ENCODE data around the gene ZCCHC18. TPM values are rescaled to one million over a fixed set of nuclear protein-coding genes. Genes with fewer than 3 reads are reported as not detected.
A peak's percentile ranks its signal among the peaks of the same experiment; 100 is the strongest.
"Not testable (repeated sequence)": the region's sequence is repeated elsewhere in the genome, so short reads cannot be mapped to it uniquely, and the experiment has no call there.

ZCCHC18 gene
- total and polyA plus RNA-seq, 9 donors, result 2.1 to 3.5 (median 2.4) TPM

DNA sequence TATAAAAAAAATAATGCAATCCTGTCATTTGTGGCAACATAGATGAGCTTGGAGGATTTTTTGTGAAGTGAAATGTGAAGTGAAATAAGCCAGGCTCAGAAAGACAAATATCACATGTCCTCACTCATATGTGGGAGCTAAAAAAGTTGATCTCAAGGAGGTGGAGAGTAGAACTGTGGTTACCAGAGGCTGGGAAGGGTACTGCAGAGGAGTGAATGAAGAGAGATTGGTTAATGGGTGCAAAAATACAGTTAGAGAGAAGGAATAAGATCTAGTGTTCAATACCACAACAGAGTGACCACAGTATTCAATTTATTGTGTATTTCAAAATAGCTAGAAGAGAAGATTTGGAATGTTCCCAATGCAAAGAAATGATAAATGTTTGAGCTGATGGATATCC lies 13.4 kb upstream of the ZCCHC18 start:
- Histone ChIP-seq H3K4me3 (ENCODE audit: low read length) (no peak overlapping the region), H3K36me3 (ENCODE audit: control insufficient read depth, insufficient read depth, low read length) (no peaks in the 10 kb centered on the region), H3K4me1 (ENCODE audit: control insufficient read depth, insufficient read depth, low read length) (no peaks in the 10 kb centered on the region), H3K9me3 (replicated peaks; ENCODE audit: control insufficient read depth, low read depth, low read length) (no peaks in the 10 kb centered on the region), H3K27ac (ENCODE audit: low read length) (no peak overlapping the region), H3K27me3 (ENCODE audit: control insufficient read depth, insufficient read depth, low read length) (peaks cover 10% of the 10 kb centered on the region)
- DNase-seq, result no peak

DNA sequence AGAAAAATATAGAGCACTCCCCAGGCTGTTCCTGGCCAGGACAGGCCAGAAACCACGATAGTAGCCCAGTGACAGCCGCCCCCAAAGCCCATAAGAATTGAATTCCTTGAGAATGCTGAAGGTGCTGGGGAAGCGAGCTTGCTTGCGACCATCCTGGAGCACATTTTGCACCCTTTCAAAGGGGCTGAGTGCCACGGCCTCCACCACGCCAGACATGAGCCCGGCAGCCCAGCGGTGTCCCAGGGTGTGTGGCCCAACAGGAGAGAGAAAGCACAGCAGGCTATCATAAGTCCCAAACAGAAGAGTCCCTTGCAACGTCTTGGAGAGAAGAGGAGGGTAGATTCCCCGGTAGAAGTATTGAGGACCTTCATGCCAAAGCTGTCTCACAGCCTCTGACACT lies 7.6 kb upstream of the ZCCHC18 start:
- WGBS (ENCODE audit: insufficient coverage), result 74% methylated on average over 10 of the region's 10 CpGs
- no peak for DNase-seq
- Histone ChIP-seq H3K27me3 (ENCODE audit: control insufficient read depth, insufficient read depth, low read length) (peaks cover 27% of the 10 kb centered on the region), H3K27ac (ENCODE audit: low read length) (no peak overlapping the region), H3K4me3 (ENCODE audit: low read length) (no peak overlapping the region), H3K4me1 (ENCODE audit: control insufficient read depth, insufficient read depth, low read length) (no peaks in the 10 kb centered on the region), H3K36me3 (ENCODE audit: control insufficient read depth, insufficient read depth, low read length) (no peaks in the 10 kb centered on the region), H3K9me3 (replicated peaks; ENCODE audit: control insufficient read depth, low read depth, low read length) (no peaks in the 10 kb centered on the region)

DNA sequence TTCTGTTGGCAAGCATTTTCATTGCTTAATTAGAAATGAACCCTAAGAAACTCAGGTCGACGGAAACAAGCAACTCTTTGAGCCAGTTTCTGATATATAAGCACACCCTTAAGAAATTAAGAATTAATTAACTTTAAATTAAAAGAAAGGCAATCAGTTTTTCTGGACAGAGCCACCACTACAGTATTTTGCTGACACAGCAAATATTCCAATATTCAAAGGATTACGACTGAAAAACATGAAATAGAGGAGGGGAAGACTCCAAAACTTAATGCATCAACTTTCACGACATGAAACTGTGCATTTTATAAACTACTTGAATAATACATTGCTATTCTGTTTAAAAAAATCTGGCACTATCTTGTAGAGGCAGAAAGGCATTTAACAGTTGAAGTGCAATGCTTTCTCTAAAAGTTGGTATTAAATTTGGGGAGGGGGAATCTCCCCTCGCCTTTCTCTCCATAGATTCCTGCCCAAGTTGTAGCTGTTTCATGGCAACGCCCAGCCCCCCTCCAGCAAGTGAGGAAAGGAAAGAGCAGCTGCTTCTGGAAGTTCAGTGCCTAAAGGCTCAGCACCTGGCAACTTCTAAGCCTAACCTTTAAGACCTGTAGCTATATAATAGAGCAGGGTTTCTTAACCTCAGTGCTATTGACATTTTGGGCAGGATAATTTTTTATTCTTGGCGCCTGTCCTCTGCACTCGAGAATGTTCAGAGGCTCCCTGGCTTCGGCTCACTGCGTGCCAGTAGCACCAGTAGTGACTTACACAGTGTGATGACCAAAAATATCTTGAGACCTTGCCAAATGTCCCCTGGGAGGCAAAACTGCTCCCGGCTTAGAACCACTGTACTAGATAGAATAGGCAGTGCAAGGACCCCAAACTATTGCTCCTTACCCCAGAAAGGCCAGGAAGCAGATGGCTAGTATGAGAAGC lies 6.7 kb upstream of the ZCCHC18 start:
- 52% methylated on average over 4 of the region's 11 CpGs for WGBS (ENCODE audit: insufficient coverage)
- no peak for DNase-seq

DNA sequence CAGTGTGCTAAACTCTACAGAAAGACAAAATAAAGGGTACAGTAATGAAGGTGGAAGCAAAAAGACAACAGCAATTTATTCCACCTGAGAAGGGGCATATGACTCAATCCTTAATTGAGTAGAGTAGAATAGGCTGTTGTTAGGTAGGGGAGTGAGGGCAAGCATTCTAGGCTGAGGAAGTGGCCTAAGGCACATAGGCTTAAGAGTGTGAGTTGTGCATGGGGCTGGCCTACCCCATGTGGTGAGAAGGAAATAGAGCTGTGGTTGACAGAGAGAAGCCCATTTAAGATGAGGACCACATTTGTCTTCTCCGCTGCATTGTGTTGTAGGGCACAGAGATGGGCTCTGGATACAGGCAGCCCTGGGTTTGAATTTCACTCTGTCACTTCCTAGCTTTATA lies 3.4 kb upstream of the ZCCHC18 start:
- no peak overlapping the region for H3K27ac ChIP-seq (ENCODE audit: low read length)
- H3K4me3 ChIP-seq (ENCODE audit: low read length), result no peak overlapping the region
- DNase-seq, result no peak
- no peaks in the 10 kb centered on the region for H3K36me3 ChIP-seq (ENCODE audit: control insufficient read depth, insufficient read depth, low read length)
- H3K9me3 ChIP-seq (replicated peaks; ENCODE audit: control insufficient read depth, low read depth, low read length), result no peaks in the 10 kb centered on the region
- peaks cover 51% of the 10 kb centered on the region for H3K27me3 ChIP-seq (ENCODE audit: control insufficient read depth, insufficient read depth, low read length)
- no CpG with 5 or more reads among the region's 1 CpG for WGBS (ENCODE audit: insufficient coverage)
- peaks cover 8% of the 10 kb centered on the region for H3K4me1 ChIP-seq (ENCODE audit: control insufficient read depth, insufficient read depth, low read length)

More for the DNA sequence above, 6.7 kb upstream of the ZCCHC18 start:
- Histone ChIP-seq H3K4me3 (ENCODE audit: low read length) (no peak overlapping the region), H3K36me3 (ENCODE audit: control insufficient read depth, insufficient read depth, low read length) (no peaks in the 10 kb centered on the region), H3K27ac (ENCODE audit: low read length) (no peak overlapping the region), H3K9me3 (replicated peaks; ENCODE audit: control insufficient read depth, low read depth, low read length) (no peaks in the 10 kb centered on the region), H3K27me3 (ENCODE audit: control insufficient read depth, insufficient read depth, low read length) (peaks cover 34% of the 10 kb centered on the region), H3K4me1 (ENCODE audit: control insufficient read depth, insufficient read depth, low read length) (no peaks in the 10 kb centered on the region)

DNA sequence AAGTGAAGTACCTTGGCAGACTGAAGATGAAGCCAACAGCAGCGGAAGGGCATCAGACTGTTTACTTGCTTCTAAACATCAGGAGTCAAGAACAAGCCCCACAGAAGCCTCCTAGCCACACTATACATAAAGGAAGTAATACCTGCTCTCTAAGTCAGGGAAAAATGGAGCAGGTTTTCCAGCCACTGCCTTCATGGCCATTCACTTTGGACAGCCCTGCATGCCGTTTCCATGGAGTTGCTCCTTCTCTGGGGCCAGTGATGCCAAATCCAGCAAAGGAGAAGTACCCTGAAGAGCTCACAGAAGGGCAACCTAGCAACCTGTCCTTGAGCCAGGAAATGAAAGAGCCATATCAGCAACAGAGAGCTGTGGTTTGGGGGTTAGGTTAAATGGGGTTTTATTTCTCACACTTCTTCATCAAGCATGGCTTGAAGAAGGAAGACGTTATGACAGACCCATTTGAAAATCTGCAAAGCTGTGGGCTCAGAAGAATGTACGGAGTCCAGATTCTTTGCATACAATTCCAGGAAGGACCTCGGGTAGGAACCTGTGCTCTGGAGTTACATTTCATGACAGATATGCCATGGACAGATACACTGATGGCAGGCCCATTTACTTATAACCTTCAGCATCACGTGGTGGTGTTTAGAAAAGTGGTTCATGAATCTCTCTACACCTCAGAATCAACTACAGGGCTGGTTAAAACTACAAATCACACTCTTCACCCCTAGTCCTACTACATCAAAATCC lies 1.7 kb upstream of the ZCCHC18 start:
- H3K9me3 ChIP-seq (replicated peaks; ENCODE audit: control insufficient read depth, low read depth, low read length); H3K4me3 ChIP-seq (ENCODE audit: low read length); H3K4me1 ChIP-seq (ENCODE audit: control insufficient read depth, insufficient read depth, low read length); H3K36me3 ChIP-seq (ENCODE audit: control insufficient read depth, insufficient read depth, low read length); DNase-seq; H3K27ac ChIP-seq (ENCODE audit: low read length): not testable (repeated sequence)
- H3K27me3 ChIP-seq (ENCODE audit: control insufficient read depth, insufficient read depth, low read length), result peaks cover 58% of the 10 kb centered on the region
- WGBS (ENCODE audit: insufficient coverage), result 40% methylated on average over 1 of the region's 6 CpGs

DNA sequence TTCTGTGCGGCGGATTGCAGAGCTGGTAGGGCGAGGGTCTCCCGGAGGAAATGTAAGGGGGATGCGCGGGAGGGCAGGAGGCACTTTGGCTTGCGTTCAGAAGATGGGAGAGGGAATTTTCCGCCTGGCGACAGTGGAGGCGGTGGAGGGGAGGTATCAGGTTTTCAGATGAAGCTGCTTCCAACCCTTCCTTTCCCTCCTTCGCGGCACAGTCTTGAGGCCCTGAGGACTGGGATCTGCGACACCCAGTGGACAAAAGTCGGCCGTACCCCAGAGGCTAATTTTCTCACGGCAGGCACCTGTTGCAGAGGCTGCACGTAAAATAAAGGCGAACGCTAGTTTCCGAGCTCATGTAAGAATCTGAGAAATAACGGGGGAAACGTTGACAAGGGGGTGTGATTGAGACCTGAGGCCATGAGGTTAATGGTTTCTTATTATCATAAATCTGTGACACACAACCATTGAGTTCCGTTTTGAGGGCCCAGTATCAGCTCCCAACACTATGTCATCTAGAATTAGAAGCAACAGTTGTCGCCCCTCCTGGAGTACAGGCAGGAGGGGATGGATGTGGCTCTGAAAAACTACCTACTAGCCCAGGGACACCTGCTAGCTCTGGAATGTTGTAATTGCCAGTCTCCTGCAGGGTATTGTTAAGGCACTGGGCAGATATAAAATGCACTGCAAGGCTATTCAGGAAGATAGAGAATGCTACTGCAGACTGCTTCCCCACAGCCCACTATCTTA lies 1.1 kb downstream of the ZCCHC18 start:
- no peaks in the 10 kb centered on the region for H3K9me3 ChIP-seq (replicated peaks; ENCODE audit: control insufficient read depth, low read depth, low read length)
- H3K4me3 ChIP-seq (ENCODE audit: low read length), result peak overlapping the region; percentile 59
- peaks cover 9% of the 10 kb centered on the region for H3K4me1 ChIP-seq (ENCODE audit: control insufficient read depth, insufficient read depth, low read length)
- no peak overlapping the region for H3K27ac ChIP-seq (ENCODE audit: low read length)
- no peaks in the 10 kb centered on the region for H3K36me3 ChIP-seq (ENCODE audit: control insufficient read depth, insufficient read depth, low read length)
- peaks cover 61% of the 10 kb centered on the region for H3K27me3 ChIP-seq (ENCODE audit: control insufficient read depth, insufficient read depth, low read length)
- 51% methylated on average over 9 of the region's 24 CpGs for WGBS (ENCODE audit: insufficient coverage)
- peak; percentile 54 for DNase-seq

DNA sequence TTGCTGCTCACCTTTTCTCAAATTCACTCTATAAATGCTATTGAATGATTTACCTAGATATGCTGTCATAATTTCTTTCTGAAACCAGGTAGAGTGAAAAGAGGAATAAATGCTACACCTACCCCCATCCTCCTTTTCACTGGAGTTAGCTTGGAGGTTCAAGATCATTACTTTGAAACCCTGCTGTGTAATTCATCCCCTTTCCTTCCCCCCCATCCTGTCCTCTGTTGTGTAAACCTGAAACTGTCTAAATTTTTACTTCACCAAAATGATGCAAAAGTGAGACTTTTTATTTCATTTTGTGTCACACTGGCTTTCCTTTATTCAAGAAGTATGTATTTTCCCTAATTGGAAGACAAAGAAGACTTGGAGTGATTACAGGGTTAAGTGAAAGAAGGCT lies 5.4 kb downstream of the ZCCHC18 start:
- Histone ChIP-seq H3K4me1 (ENCODE audit: control insufficient read depth, insufficient read depth, low read length) (peaks cover 5% of the 10 kb centered on the region), H3K9me3 (replicated peaks; ENCODE audit: control insufficient read depth, low read depth, low read length) (no peaks in the 10 kb centered on the region), H3K27ac (ENCODE audit: low read length) (no peak overlapping the region), H3K36me3 (ENCODE audit: control insufficient read depth, insufficient read depth, low read length) (no peaks in the 10 kb centered on the region), H3K4me3 (ENCODE audit: low read length) (no peak overlapping the region), H3K27me3 (ENCODE audit: control insufficient read depth, insufficient read depth, low read length) (peaks cover 40% of the 10 kb centered on the region)
- no peak for DNase-seq

DNA sequence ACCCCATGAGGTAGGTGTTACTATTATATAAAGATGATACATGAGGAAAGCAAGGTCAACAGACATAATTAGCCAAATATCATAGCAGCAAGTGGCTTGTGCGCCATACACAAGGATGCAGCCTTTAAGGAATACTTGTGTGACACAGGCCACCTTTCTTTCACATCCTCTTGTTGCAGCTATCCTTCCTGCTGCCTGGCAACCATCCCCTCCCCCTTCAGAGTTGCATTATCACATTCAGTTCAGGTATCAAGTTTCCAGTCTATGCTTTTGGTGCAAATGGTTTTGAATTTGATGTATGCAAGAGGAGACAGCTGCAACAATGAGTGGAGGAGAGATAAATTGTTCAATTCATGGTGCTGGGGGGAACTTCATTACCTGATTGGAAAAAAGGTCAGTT lies 6.4 kb downstream of the ZCCHC18 start:
- 40% methylated on average over 1 of the region's 1 CpG for WGBS (ENCODE audit: insufficient coverage)
- Histone ChIP-seq H3K27me3 (ENCODE audit: control insufficient read depth, insufficient read depth, low read length) (peaks cover 31% of the 10 kb centered on the region), H3K36me3 (ENCODE audit: control insufficient read depth, insufficient read depth, low read length) (no peaks in the 10 kb centered on the region), H3K27ac (ENCODE audit: low read length) (no peak overlapping the region), H3K4me3 (ENCODE audit: low read length) (no peak overlapping the region), H3K4me1 (ENCODE audit: control insufficient read depth, insufficient read depth, low read length) (peaks cover 2% of the 10 kb centered on the region), H3K9me3 (replicated peaks; ENCODE audit: control insufficient read depth, low read depth, low read length) (no peaks in the 10 kb centered on the region)
- DNase-seq, result no peak

DNA sequence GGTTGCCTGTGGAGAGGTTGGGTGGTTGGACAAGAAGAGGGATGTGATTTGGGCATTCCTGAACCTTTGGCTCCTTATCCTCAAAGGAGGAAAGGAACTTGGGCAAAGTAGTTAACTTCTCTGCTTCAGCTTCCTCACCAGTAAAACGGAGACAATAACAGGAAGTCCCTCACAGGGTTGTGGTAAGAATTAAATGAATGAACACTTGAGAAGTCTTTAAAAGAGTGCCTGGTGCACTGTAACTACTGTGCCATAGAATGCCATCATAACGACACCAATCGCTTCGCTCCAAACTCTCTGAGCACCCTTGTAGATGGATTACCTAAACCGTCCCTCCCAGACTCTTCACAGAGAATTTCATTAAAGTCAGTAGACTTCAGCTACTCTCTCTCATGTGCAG lies 10.5 kb downstream of the ZCCHC18 start:
- WGBS (ENCODE audit: insufficient coverage), result 42% methylated on average over 4 of the region's 5 CpGs
- H3K36me3 ChIP-seq (ENCODE audit: control insufficient read depth, insufficient read depth, low read length), result peaks cover 5% of the 10 kb centered on the region
- no peak overlapping the region for H3K27ac ChIP-seq (ENCODE audit: low read length)
- DNase-seq, result no peak
- H3K27me3 ChIP-seq (ENCODE audit: control insufficient read depth, insufficient read depth, low read length), result peaks cover 9% of the 10 kb centered on the region
- H3K4me1 ChIP-seq (ENCODE audit: control insufficient read depth, insufficient read depth, low read length), result no peaks in the 10 kb centered on the region
- H3K9me3 ChIP-seq (replicated peaks; ENCODE audit: control insufficient read depth, low read depth, low read length), result no peaks in the 10 kb centered on the region
- no peak overlapping the region for H3K4me3 ChIP-seq (ENCODE audit: low read length)

DNA sequence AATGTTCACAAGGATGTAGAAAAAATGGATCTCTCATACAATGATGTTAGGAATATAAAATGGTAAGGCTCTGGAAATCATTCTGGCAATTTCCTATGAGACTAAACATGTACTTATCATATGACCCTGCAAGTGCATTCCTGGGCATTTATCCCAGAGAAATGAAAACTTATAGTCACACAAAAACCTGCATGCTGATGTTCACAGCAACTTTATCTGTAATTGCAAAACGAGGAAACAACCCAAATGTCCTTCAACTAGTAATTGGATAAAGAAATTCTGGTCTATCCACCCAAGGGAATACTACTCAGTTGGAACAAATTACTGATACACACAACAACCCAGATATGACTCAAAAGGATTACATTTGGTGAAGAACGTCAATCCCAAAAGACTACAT lies 14.5 kb downstream of the ZCCHC18 start:
- Histone ChIP-seq H3K27me3 (ENCODE audit: control insufficient read depth, insufficient read depth, low read length) (peaks cover 6% of the 10 kb centered on the region), H3K4me3 (ENCODE audit: low read length) (no peak overlapping the region), H3K4me1 (ENCODE audit: control insufficient read depth, insufficient read depth, low read length) (no peaks in the 10 kb centered on the region), H3K9me3 (replicated peaks; ENCODE audit: control insufficient read depth, low read depth, low read length) (no peaks in the 10 kb centered on the region), H3K36me3 (ENCODE audit: control insufficient read depth, insufficient read depth, low read length) (peaks cover 10% of the 10 kb centered on the region), H3K27ac (ENCODE audit: low read length) (no peak overlapping the region)
- DNase-seq, result no peak
- WGBS (ENCODE audit: insufficient coverage), result no CpG with 5 or more reads among the region's 2 CpGs
